ENCODE data around the gene PRRT4.

The PRRT4 gene

DNA sequence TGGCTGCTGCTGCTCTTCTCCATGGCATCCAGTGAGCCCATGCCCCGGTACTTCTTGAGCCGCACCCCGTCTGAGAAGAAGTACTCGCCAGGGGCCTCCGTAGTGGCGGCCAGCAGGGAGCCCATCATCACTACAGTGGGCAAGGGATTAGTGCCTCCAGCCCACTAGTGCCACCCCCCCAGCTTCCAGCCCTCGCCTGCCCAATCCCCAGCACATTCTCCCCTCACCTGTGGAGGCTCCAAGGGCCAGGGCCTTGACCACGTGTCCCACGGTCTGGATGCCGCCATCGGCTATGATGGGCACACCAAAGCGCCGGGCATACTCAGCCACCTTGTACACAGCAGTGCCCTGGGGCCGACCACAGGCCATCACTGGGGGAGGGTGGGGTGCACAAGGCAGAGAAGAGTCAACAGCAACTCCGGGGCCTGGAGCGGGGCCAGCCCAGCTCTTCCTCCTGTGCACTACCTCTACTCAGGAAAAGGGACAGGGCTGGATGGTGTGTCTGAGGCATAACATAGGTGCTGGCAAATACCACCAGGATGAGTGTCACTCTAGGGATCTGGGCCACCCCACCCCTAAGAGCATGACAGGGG lies 33.5 kb upstream of the PRRT4 start:
- TF ChIP-seq, protein P1, sequence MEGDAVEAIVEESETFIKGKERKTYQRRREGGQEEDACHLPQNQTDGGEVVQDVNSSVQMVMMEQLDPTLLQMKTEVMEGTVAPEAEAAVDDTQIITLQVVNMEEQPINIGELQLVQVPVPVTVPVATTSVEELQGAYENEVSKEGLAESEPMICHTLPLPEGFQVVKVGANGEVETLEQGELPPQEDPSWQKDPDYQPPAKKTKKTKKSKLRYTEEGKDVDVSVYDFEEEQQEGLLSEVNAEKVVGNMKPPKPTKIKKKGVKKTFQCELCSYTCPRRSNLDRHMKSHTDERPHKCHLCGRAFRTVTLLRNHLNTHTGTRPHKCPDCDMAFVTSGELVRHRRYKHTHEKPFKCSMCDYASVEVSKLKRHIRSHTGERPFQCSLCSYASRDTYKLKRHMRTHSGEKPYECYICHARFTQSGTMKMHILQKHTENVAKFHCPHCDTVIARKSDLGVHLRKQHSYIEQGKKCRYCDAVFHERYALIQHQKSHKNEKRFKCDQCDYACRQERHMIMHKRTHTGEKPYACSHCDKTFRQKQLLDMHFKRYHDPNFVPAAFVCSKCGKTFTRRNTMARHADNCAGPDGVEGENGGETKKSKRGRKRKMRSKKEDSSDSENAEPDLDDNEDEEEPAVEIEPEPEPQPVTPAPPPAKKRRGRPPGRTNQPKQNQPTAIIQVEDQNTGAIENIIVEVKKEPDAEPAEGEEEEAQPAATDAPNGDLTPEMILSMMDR (IDR thresholded peaks at IDR 0.05; ENCODE audit: low read length, missing control alignments) = no peak
- DNase-seq (ENCODE audit: low read depth) = no peak
- H3K4me3 ChIP-seq (replicated peaks; ENCODE audit: low read depth, low read length) = no peak overlapping the region

DNA sequence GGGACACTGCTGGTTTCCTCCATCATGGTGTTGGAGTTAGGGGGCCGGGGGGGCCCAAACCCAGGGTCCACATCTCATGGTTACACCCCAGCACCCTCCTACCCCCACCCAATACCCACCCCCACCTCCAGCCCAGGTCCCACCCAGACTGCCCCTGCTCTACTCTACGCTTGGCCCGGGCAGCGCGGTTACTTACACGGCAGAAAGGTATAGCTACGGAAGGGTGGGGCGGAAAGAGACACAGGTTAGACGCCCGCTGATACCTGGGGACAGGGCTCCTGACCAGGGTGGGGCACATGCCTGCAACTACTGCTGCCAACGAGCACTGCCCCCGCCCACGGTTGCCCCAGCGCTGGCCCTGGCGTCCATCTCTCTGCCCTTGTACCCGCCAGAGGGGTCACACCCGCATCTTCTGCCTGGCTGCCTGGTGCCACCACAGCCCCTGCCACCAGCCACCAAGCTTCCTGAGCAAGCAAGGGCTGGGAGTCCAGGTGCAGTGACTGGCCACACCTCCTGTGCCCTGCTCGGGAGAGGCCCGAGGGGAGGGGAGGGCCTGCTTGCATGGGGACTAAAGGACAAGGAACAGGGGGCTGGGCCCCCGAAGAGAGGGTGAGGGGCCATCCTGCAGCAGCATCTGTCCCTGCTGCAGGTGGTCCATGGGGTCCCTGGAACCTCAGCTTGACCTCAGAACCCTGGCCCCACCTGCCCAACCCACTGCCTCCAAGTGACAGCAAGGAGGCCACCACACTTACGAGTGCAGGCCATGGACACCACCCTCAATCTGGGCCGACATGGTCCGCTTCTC lies 32.2 kb upstream of the PRRT4 start:
- no peak overlapping the region for H3K4me3 ChIP-seq (replicated peaks; ENCODE audit: low read depth, low read length)
- no peak for DNase-seq (ENCODE audit: low read depth)
- TF ChIP-seq, protein P1 (IDR thresholded peaks at IDR 0.05; ENCODE audit: low read length, missing control alignments) = no peak

DNA sequence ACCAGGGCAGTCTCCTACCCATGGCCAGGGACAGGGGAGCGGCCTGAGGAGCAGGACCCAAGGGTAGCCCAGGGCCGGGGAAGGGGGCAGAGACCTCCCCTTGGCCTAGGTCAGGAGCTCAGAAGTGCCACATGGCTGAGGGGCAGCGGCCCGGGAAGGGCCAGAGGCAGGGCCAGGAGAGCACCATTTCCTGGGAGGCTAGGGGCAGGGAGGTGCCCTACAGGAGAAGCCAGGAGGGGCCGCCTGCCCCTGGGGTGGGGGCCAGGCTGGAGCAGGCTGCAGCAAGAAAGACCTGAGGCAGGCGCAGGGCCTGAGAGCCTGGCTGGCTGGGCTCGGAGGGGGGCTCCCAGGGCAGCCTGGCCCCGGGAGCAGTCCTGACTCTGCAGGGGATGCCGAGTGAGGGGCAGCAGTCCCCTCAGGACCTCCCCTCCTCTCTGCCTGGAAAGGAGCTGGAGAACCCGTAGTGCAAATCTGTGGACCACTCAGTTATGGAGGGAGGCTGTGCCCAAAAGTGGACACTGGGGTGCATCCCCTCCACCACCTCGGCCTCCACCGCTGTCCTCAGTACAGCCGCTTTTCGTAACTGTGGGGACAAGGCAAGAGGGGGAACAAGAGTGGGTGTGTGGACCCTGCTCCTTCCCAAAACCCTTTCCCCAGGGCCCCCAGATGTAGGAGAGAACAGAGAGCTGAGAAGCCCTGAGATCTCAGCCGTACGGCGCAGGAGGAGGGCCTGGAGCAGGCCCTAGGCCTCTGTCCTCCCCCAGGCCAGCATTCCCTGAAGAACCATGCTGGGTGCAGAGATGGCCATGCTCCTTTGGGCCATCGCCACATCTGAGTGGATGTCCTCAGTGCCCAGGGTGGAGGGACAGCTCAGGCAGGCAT lies 31.2 kb upstream of the PRRT4 start:
- H3K4me3 ChIP-seq (replicated peaks; ENCODE audit: low read depth, low read length) = no peak overlapping the region
- TF ChIP-seq, protein P1 (IDR thresholded peaks at IDR 0.05; ENCODE audit: low read length, missing control alignments) = no peak
- no peak for DNase-seq (ENCODE audit: low read depth)

DNA sequence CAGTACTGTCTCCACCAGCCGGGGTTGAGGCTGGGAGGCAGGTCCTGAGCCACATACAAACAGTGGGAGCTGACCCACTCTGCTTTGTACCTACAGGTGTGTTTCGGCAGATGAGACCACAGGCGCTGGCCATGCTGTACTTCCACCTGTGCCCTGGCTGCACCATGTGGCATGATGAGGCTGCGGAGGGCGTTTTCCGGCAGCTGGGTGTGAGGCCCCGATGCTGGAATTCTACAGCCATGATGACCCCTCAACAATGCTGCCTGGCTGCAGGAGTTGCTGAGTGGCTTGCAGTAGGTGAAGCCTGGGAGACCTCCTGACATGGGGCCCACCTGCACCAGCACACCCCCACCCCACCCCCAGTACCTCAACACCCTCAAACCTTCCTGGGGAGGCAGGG lies 30.3 kb upstream of the PRRT4 start:
- TF ChIP-seq, protein P1 (IDR thresholded peaks at IDR 0.05; ENCODE audit: low read length, missing control alignments) = no peak
- DNase-seq (ENCODE audit: low read depth) = no peak
- H3K4me3 ChIP-seq (replicated peaks; ENCODE audit: low read depth, low read length) = no peak overlapping the region

DNA sequence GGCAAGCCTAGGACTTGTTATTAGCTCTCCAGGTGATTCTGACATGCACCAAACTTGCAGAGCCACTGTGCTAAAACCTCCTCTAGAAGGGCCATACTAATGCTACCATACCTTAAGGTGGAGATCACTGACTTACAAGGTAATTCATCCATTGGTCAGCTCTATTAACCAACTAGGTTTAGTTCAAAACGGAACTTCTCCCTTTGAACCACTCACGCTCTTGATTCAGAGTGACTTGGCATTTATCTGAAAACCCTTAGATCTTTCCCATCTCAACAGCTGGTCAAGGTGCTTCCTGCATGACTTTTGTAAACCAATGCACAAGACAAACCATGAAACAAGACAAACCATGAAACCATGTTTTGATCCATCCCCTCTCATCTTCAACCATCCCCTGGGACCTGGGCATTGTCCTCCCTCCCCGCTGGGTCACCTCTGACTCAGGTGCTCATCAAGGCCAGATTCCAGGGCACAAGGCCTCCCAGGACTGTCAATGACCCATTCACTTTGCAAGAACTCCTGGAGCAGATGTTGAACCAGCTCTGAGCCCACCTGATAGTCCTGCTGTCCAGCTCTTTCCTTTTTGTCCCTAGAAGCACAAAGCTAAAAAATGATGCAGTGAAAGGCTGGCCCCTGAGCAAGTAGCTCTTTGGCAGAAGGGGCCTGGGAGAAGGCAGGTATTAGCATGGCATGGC lies 29.5 kb upstream of the PRRT4 start:
- no peak overlapping the region for H3K4me3 ChIP-seq (replicated peaks; ENCODE audit: low read depth, low read length)
- TF ChIP-seq, protein P1 (IDR thresholded peaks at IDR 0.05; ENCODE audit: low read length, missing control alignments) = no peak
- DNase-seq (ENCODE audit: low read depth) = no peak

DNA sequence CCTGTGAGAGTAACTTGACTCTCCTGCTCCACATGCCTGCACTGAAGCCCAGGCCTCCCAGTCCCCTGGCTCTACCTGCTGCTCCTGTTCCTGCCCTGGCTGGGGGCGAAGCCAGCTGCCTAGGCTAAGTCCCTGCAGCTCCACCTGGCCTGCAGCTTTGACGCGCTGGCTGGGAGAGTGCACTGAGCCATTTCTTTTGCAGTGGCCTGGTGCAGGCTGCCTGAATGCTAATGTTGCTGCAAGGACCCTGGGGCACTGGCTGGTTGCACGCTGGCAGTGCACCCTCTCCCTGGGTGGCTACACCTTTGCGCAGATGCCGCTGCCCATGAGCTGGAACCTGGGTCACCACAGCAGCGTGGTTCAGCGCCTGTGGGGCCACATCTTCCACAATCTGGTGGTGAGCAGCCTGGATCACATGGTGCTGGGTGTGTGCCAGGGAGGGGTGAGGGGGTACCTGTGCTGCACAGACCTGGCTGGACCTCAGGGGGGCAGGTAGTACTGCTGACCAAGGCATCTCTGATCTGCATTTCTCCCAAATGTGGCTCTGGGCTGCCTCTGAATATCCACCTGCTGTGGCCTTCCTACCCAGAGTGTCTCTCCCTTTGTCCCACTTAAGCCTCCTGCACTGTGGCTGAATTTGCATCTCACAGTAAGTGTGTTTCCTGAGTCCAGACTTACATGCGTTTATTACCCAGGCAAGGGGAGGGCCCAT lies 28.3 kb upstream of the PRRT4 start:
- DNase-seq (ENCODE audit: low read depth) = no peak
- H3K4me3 ChIP-seq (replicated peaks; ENCODE audit: low read depth, low read length) = no peak overlapping the region
- TF ChIP-seq, protein P1 (IDR thresholded peaks at IDR 0.05; ENCODE audit: low read length, missing control alignments) = no peak
